ENCODE data around the gene SLC24A4.

Gene SLC24A4

DNA sequence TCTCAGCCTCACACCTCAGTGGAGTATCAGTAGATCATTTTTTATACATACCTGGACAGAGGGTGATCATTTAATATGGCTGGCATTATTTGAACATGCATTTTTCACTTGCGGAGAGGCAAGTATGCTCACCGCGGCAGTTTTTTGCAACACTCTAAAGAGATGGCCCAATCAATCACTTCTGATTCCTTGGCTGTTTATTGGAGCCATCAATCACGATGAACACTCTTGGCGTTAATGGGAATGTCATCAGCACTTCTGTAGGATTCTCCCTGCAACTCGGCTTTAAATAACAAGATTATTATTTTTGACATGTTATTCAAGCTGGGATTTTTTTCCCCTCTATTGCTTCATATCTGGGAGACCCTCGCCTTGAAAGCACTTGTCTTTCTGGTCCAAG is 46.9 kb upstream of the SLC24A4 start:
- no peak overlapping the region for H3K9ac ChIP-seq (ENCODE audit: low read depth, low read length, poor library complexity)
- H2BK15ac ChIP-seq (ENCODE audit: low read length) = no peak overlapping the region
- no peak overlapping the region for H3K23ac ChIP-seq (ENCODE audit: low read depth, low read length, poor library complexity)
- H3K18ac ChIP-seq (ENCODE audit: low read length) = no peak overlapping the region
- no peak overlapping the region for H3K14ac ChIP-seq (ENCODE audit: low read length)
- H3K79me1 ChIP-seq (ENCODE audit: low read depth, low read length) = no peaks in the 10 kb centered on the region
- H4K8ac ChIP-seq (ENCODE audit: low read depth, low read length) = no peak overlapping the region
- no peak overlapping the region for H3K27ac ChIP-seq (replicated peaks; ENCODE audit: low read length)
- H3K4me1 ChIP-seq (ENCODE audit: control insufficient read depth in 2 of 2, insufficient read depth in 1 of 2, low read depth in 1 of 2, low read length in 2 of 2) = no peaks in the 10 kb centered on the region
- H2BK12ac ChIP-seq (ENCODE audit: low read length) = no peak overlapping the region
- no peaks in the 10 kb centered on the region for H3K36me3 ChIP-seq (replicated peaks in 1 of 2; ENCODE audit: control insufficient read depth in 2 of 2, insufficient read depth in 2 of 2, low read length in 2 of 2)
- peaks cover 0 to 14% (median 0%) of the 10 kb centered on the region in 3 experiments for H3K27me3 ChIP-seq (ENCODE audit: control insufficient read depth in 3 of 3, insufficient read depth in 3 of 3, low read depth in 1 of 3, low read length in 3 of 3)
- H2AFZ ChIP-seq (ENCODE audit: low read length) = no peak overlapping the region
- DNase-seq (ENCODE audit: low spot score) = no peak
- no peak overlapping the region for H4K91ac ChIP-seq (ENCODE audit: low read depth, low read length, poor library complexity)
- H3K9me3 ChIP-seq (replicated peaks in 1 of 2; ENCODE audit: control insufficient read depth in 2 of 2, insufficient read depth in 1 of 2, low read depth in 1 of 2, low read length in 2 of 2) = peaks cover 0 to 2% of the 10 kb centered on the region in 2 donors
- no peak overlapping the region for H2BK5ac ChIP-seq (ENCODE audit: low read length)
- no peak overlapping the region for H3K4ac ChIP-seq (ENCODE audit: low read length)
- H2BK120ac ChIP-seq (ENCODE audit: low read depth, low read length) = no peak overlapping the region
- no peak overlapping the region for H3K4me2 ChIP-seq (ENCODE audit: insufficient read depth, low read length, poor library complexity, severe bottlenecking)
- no peak overlapping the region for H2AK5ac ChIP-seq (ENCODE audit: low read depth, low read length)
- WGBS, 2 donors (ENCODE audit: extremely low coverage in 2 of 2, insufficient read length in 2 of 2, insufficient replicate concordance in 1 of 2) = no CpG with 5 or more reads among the region's 7 CpGs
- H3K4me3 ChIP-seq (ENCODE audit: low read length in 2 of 2) = no peak overlapping the region

DNA sequence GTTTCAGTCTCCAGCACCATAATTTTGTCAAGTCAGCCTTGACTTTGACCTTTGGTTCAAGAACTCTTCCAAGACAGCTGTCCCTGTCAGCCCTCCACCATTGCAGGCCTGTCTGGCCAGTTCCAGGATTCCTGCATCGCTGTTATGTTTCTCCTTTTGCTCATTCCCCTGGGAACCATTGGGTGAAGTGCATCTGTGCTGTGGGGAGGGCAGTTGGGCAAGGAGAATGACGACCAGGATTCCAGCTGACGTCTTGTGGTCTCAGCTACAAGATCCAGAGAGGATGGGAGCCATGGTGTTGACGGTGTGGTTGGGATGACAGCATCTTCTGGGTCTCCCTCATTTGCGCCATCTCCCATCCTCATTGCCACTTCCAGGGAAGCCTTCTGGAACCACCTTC is 45.9 kb upstream of the SLC24A4 start:
- Histone ChIP-seq H3K4me3 (ENCODE audit: low read length in 2 of 2) (no peak overlapping the region), H4K8ac (ENCODE audit: low read depth, low read length) (no peak overlapping the region), H3K4ac (ENCODE audit: low read length) (no peak overlapping the region), H3K14ac (ENCODE audit: low read length) (no peak overlapping the region), H2AFZ (ENCODE audit: low read length) (no peak overlapping the region), H3K9ac (ENCODE audit: low read depth, low read length, poor library complexity) (no peak overlapping the region), H4K91ac (ENCODE audit: low read depth, low read length, poor library complexity) (no peak overlapping the region), H3K23ac (ENCODE audit: low read depth, low read length, poor library complexity) (no peak overlapping the region), H3K4me2 (ENCODE audit: insufficient read depth, low read length, poor library complexity, severe bottlenecking) (no peak overlapping the region), H3K9me3 (replicated peaks in 1 of 2; ENCODE audit: control insufficient read depth in 2 of 2, insufficient read depth in 1 of 2, low read depth in 1 of 2, low read length in 2 of 2) (peaks cover 0 to 2% of the 10 kb centered on the region in 2 donors), H3K79me1 (ENCODE audit: low read depth, low read length) (no peaks in the 10 kb centered on the region), H3K27me3 (ENCODE audit: control insufficient read depth in 3 of 3, insufficient read depth in 3 of 3, low read depth in 1 of 3, low read length in 3 of 3) (peaks cover 0 to 9% (median 0%) of the 10 kb centered on the region in 3 experiments), H3K36me3 (replicated peaks in 1 of 2; ENCODE audit: control insufficient read depth in 2 of 2, insufficient read depth in 2 of 2, low read length in 2 of 2) (no peaks in the 10 kb centered on the region), H2BK120ac (ENCODE audit: low read depth, low read length) (no peak overlapping the region), H2BK12ac (ENCODE audit: low read length) (no peak overlapping the region), H2BK5ac (ENCODE audit: low read length) (no peak overlapping the region), H2AK5ac (ENCODE audit: low read depth, low read length) (no peak overlapping the region), H3K27ac (replicated peaks; ENCODE audit: low read length) (no peak overlapping the region), H3K18ac (ENCODE audit: low read length) (no peak overlapping the region), H3K4me1 (ENCODE audit: control insufficient read depth in 2 of 2, insufficient read depth in 1 of 2, low read depth in 1 of 2, low read length in 2 of 2) (no peaks in the 10 kb centered on the region), H2BK15ac (ENCODE audit: low read length) (no peak overlapping the region)
- no CpG with 5 or more reads among the region's 5 CpGs for WGBS, 2 donors (ENCODE audit: extremely low coverage in 2 of 2, insufficient read length in 2 of 2, insufficient replicate concordance in 1 of 2)
- no peak for DNase-seq (ENCODE audit: low spot score)

DNA sequence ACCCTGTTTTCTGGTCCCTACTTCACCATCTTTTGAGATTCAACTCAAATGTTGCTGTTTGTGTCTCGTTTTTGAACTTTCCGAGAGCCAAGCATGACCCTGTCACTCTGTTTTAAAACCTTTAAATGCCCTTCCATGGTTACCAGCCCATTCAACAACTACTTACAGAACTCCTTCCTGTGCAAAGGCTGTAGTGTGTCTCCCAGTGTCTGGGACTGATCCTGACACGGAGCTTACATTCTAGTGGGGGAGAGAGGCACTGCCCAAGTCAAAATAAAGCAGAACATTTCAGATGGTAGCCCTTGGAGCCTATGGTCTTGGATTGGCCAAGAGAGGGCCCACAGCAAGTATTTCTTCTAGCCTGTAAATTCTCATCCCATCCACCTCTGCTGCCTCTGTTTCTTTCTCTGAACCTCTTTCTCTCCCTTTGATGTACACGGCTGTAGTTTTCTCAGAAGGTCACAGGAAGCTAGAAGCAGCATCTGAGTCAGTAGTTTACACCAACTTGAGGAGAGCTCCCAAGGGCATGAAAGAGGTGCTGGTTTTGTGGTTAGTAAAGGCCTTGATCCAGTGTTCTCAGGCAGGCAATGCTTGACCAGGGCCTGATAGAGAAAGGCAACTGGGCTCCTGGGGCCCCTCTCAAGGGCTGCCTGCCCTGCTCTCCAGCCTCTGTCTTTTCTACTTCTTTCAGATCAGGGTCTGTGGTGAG is 42.3 kb upstream of the SLC24A4 start:
- WGBS, 2 donors (ENCODE audit: extremely low coverage in 2 of 2, insufficient read length in 2 of 2, insufficient replicate concordance in 1 of 2) = no CpG with 5 or more reads among the region's 4 CpGs
- H2BK120ac ChIP-seq (ENCODE audit: low read depth, low read length) = no peak overlapping the region
- no peak overlapping the region for H3K4me3 ChIP-seq (ENCODE audit: low read length in 2 of 2)
- no peaks in the 10 kb centered on the region for H3K79me1 ChIP-seq (ENCODE audit: low read depth, low read length)
- no peak overlapping the region for H4K91ac ChIP-seq (ENCODE audit: low read depth, low read length, poor library complexity)
- H3K4ac ChIP-seq (ENCODE audit: low read length) = no peak overlapping the region
- no peak overlapping the region for H2BK15ac ChIP-seq (ENCODE audit: low read length)
- no peak overlapping the region for H2AK5ac ChIP-seq (ENCODE audit: low read depth, low read length)
- H3K4me2 ChIP-seq (ENCODE audit: insufficient read depth, low read length, poor library complexity, severe bottlenecking) = no peak overlapping the region
- no peak overlapping the region for H2AFZ ChIP-seq (ENCODE audit: low read length)
- H3K27ac ChIP-seq (replicated peaks; ENCODE audit: low read length) = no peak overlapping the region
- no peak overlapping the region for H3K18ac ChIP-seq (ENCODE audit: low read length)
- H3K4me1 ChIP-seq (ENCODE audit: control insufficient read depth in 2 of 2, insufficient read depth in 1 of 2, low read depth in 1 of 2, low read length in 2 of 2) = no peaks in the 10 kb centered on the region
- H3K9me3 ChIP-seq (replicated peaks in 1 of 2; ENCODE audit: control insufficient read depth in 2 of 2, insufficient read depth in 1 of 2, low read depth in 1 of 2, low read length in 2 of 2) = peaks cover 0 to 2% of the 10 kb centered on the region in 2 donors
- H3K14ac ChIP-seq (ENCODE audit: low read length) = no peak overlapping the region
- H3K9ac ChIP-seq (ENCODE audit: low read depth, low read length, poor library complexity) = no peak overlapping the region
- no peak overlapping the region for H2BK5ac ChIP-seq (ENCODE audit: low read length)
- H3K27me3 ChIP-seq (ENCODE audit: control insufficient read depth in 3 of 3, insufficient read depth in 3 of 3, low read depth in 1 of 3, low read length in 3 of 3) = peaks cover 0 to 4% (median 0%) of the 10 kb centered on the region in 3 experiments
- no peak overlapping the region for H2BK12ac ChIP-seq (ENCODE audit: low read length)
- no peaks in the 10 kb centered on the region for H3K36me3 ChIP-seq (replicated peaks in 1 of 2; ENCODE audit: control insufficient read depth in 2 of 2, insufficient read depth in 2 of 2, low read length in 2 of 2)
- no peak overlapping the region for H3K23ac ChIP-seq (ENCODE audit: low read depth, low read length, poor library complexity)
- no peak overlapping the region for H4K8ac ChIP-seq (ENCODE audit: low read depth, low read length)
- DNase-seq (ENCODE audit: low spot score) = no peak

DNA sequence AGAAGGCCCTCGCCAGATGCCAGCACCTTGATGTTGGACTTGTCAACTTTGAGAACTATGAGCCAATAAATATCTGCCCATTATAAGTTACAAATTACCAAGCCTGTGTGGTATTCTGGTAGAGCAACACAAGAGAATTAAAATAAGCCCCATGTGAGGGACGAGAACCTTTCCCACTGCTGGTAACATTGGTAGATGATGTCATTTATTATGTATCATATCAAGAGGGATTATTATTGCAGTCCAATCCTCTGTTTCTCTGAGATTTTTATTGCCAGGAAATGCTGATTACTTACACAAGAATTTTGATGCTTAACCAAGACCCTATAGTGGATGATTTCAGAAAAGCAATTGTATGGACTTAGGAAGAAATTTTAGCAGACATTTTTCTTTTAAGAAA is 40.3 kb upstream of the SLC24A4 start:
- no peak for DNase-seq (ENCODE audit: low spot score)
- Histone ChIP-seq H2AK5ac (ENCODE audit: low read depth, low read length) (no peak overlapping the region), H3K23ac (ENCODE audit: low read depth, low read length, poor library complexity) (no peak overlapping the region), H3K9me3 (replicated peaks in 1 of 2; ENCODE audit: control insufficient read depth in 2 of 2, insufficient read depth in 1 of 2, low read depth in 1 of 2, low read length in 2 of 2) (no peaks in the 10 kb centered on the region), H2BK12ac (ENCODE audit: low read length) (no peak overlapping the region), H3K79me1 (ENCODE audit: low read depth, low read length) (no peaks in the 10 kb centered on the region), H3K4me1 (ENCODE audit: control insufficient read depth in 2 of 2, insufficient read depth in 1 of 2, low read depth in 1 of 2, low read length in 2 of 2) (no peaks in the 10 kb centered on the region), H2BK120ac (ENCODE audit: low read depth, low read length) (no peak overlapping the region), H3K18ac (ENCODE audit: low read length) (no peak overlapping the region), H3K9ac (ENCODE audit: low read depth, low read length, poor library complexity) (no peak overlapping the region), H3K27me3 (ENCODE audit: control insufficient read depth in 3 of 3, insufficient read depth in 3 of 3, low read depth in 1 of 3, low read length in 3 of 3) (no peaks in the 10 kb centered on the region), H3K4me2 (ENCODE audit: insufficient read depth, low read length, poor library complexity, severe bottlenecking) (no peak overlapping the region), H2BK5ac (ENCODE audit: low read length) (no peak overlapping the region), H3K27ac (replicated peaks; ENCODE audit: low read length) (no peak overlapping the region), H2BK15ac (ENCODE audit: low read length) (no peak overlapping the region), H3K14ac (ENCODE audit: low read length) (no peak overlapping the region), H4K8ac (ENCODE audit: low read depth, low read length) (no peak overlapping the region), H2AFZ (ENCODE audit: low read length) (no peak overlapping the region), H3K36me3 (replicated peaks in 1 of 2; ENCODE audit: control insufficient read depth in 2 of 2, insufficient read depth in 2 of 2, low read length in 2 of 2) (no peaks in the 10 kb centered on the region), H3K4ac (ENCODE audit: low read length) (no peak overlapping the region), H4K91ac (ENCODE audit: low read depth, low read length, poor library complexity) (no peak overlapping the region), H3K4me3 (ENCODE audit: low read length in 2 of 2) (no peak overlapping the region)
- no CpG with 5 or more reads among the region's 2 CpGs for WGBS, 2 donors (ENCODE audit: extremely low coverage in 2 of 2, insufficient read length in 2 of 2, insufficient replicate concordance in 1 of 2)
